ENCODE data around the gene ZCCHC24. TPM values are rescaled to one million over a fixed set of nuclear protein-coding genes. Genes with fewer than 3 reads are reported as not detected.

Gene ZCCHC24
- total RNA-seq, 2 experiments from 2014 or later: 0.77 to 1.00 TPM

- POLR2A ChIA-PET: no interaction called here
Measured at GRCh38 chr10:79387466-79387973, 57.9 kb downstream of the ZCCHC24 start.

DNA sequence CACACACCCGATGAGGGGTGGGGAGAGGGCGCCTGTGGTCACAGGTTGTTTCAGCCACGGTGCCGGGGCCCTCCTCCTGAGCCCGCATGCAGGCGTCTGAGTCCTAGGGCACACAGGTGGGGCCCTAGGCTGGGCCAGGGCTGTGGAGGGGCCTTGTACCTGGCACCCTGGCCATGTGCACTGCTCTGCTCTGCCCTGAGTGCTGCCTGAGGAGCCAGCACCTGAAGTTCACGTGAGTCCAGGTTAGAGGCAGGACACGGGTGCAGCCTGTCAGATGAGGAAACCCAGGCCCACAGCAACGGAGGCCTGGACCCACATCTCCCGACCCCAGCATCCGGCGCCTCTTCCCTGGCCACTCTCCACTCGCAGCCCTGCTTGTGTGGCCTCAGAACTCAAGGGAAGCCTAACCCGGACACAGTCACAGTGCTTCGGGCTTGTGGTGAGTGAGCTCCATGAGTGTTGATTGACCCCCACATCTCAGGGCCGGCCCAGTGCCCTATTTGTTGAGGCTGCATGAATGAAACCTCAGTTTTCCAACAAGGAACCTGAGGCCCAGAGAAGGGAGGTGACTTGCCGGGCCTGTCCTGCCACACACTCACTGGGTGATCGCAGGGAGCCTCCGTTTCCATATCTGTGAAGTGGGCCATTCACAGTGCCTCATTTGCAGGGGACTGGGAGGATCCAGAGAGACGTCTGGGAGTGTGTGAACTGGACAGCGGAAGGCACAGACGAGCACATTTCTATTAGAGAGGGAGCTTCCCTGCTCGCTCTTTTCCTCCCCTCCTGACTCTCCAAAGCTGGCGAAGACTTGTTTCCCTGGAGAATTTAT is 58.6 kb downstream of the ZCCHC24 start:
- H3K27me3 Mint-ChIP-seq: no peaks in the 10 kb centered on the region
- CTCF ChIA-PET: interaction anchor here (2.2 kb wide), 1 partner anchor 13 kb away, joined by 7 read pairs; no protein-coding TSS in a partner anchor
- intact Hi-C loops (cut with micrococcal nuclease): no loop called here

More at GRCh38 chr10:79387466-79387973, 57.9 kb downstream of the ZCCHC24 start:
- Mint-ChIP-seq H3K27me3 (no peaks in the 10 kb centered on the region), H3K9me3 (no peaks in the 10 kb centered on the region), H3K27ac (no peak overlapping the region), H3K4me3 (no peak overlapping the region), H3K36me3 (no peaks in the 10 kb centered on the region), H3K4me1 (ENCODE audit: low read depth) (no peaks in the 10 kb centered on the region)
- peak; percentile 2 for DNase-seq
- intact Hi-C loops (cut with micrococcal nuclease): no loop called here
- CTCF ChIA-PET: interaction anchor here (2.2 kb wide), 1 partner anchor 13 kb away, joined by 7 read pairs; no protein-coding TSS in a partner anchor

DNA sequence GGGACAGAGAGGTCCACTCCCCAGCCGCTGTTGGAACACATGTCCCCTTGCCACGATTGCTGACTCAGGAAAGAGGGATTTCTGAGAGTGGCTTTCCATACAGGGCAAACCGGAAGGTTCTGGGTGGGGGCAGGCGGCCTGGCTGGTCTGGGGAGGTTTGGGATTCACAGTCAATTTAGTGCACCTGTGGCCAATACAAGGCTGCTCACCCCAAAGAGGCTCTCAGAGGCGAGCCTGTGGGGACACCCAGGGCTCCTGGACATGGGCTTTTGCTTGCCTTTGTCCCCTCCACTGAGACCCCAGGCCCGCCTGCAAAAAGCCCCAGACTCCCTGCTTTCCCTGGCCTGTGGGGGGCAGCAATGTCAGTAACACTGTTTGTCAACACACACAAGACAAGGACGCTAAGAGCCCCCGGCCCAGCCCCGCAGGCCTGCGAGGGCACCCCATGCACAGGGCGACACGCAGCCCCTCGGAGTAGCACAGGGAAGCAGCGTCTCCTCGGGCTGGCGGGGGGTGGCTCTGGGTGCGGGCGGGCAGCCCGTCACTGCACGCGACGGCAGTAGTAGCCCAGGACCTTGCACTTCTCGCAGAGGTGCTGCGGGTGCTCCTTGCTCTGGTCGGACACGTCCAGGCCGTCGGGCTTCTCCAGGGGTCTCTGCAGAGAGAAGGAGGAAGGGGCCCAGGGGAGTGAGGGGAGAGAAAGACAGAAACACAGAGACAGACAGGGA is 59.5 kb downstream of the ZCCHC24 start:
- POLR2A ChIA-PET: no interaction called here
- peak; percentile 9 for DNase-seq
- H3K4me3 Mint-ChIP-seq: no peak overlapping the region
- no peak overlapping the region for H3K27ac Mint-ChIP-seq
- no peaks in the 10 kb centered on the region for H3K4me1 Mint-ChIP-seq (ENCODE audit: low read depth)
- CTCF ChIA-PET: no interaction called here
- H3K27me3 Mint-ChIP-seq: no peaks in the 10 kb centered on the region
- no peaks in the 10 kb centered on the region for H3K9me3 Mint-ChIP-seq
- intact Hi-C loops (cut with micrococcal nuclease): no loop called here
- no peaks in the 10 kb centered on the region for H3K36me3 Mint-ChIP-seq

More for the DNA sequence above, 58.6 kb downstream of the ZCCHC24 start:
- Mint-ChIP-seq H3K4me1 (ENCODE audit: low read depth) (no peaks in the 10 kb centered on the region), H3K4me3 (no peak overlapping the region), H3K9me3 (no peaks in the 10 kb centered on the region), H3K36me3 (no peaks in the 10 kb centered on the region), H3K27ac (no peak overlapping the region)
- POLR2A ChIA-PET: no interaction called here
- DNase-seq: peak; percentile 7

DNA sequence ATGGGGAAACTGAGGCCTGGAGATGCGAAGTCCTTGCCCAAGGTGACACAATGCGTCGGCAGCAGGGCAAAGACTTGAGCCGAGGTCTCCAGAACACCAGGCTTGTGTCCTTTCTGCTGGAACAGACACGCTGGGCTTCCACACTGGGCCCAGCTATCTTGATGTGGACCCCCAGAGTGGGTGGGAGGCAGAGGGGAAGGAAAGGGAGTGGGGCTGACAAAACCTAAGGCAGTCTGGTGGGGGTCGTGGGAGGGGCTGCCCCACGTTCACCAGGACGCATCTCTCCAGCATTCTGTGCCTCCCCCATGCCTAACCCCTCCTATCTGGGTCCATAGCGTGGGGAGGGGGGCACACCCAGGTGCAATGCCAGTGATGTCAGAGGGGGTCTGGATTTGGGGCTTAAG is 60.0 kb downstream of the ZCCHC24 start:
- no peak overlapping the region for H3K4me3 Mint-ChIP-seq
- no peaks in the 10 kb centered on the region for H3K4me1 Mint-ChIP-seq (ENCODE audit: low read depth)
- CTCF ChIA-PET: no interaction called here
- no peaks in the 10 kb centered on the region for H3K27me3 Mint-ChIP-seq
- no peak overlapping the region for H3K27ac Mint-ChIP-seq
- intact Hi-C loops (cut with micrococcal nuclease): no loop called here
- DNase-seq: peak; percentile 4
- no peaks in the 10 kb centered on the region for H3K9me3 Mint-ChIP-seq
- POLR2A ChIA-PET: no interaction called here
- H3K36me3 Mint-ChIP-seq: no peaks in the 10 kb centered on the region

- Mint-ChIP-seq H3K4me1 (ENCODE audit: low read depth) (no peaks in the 10 kb centered on the region), H3K9me3 (no peaks in the 10 kb centered on the region), H3K27me3 (no peaks in the 10 kb centered on the region), H3K27ac (no peak overlapping the region), H3K36me3 (no peaks in the 10 kb centered on the region), H3K4me3 (no peak overlapping the region)
- POLR2A ChIA-PET: no interaction called here
- intact Hi-C loops (cut with micrococcal nuclease): no loop called here
- no peak for DNase-seq
- CTCF ChIA-PET: interaction anchor here (2.8 kb wide), 1 partner anchor 11 kb away, joined by 15 read pairs; no protein-coding TSS in a partner anchor
Measured at GRCh38 chr10:79384773-79385391, 60.5 kb downstream of the ZCCHC24 start.

GRCh38 chr10:79383974-79384606 is 61.3 kb downstream of the ZCCHC24 start:
- H3K36me3 Mint-ChIP-seq: no peaks in the 10 kb centered on the region
- peak; percentile 6 for DNase-seq

DNA sequence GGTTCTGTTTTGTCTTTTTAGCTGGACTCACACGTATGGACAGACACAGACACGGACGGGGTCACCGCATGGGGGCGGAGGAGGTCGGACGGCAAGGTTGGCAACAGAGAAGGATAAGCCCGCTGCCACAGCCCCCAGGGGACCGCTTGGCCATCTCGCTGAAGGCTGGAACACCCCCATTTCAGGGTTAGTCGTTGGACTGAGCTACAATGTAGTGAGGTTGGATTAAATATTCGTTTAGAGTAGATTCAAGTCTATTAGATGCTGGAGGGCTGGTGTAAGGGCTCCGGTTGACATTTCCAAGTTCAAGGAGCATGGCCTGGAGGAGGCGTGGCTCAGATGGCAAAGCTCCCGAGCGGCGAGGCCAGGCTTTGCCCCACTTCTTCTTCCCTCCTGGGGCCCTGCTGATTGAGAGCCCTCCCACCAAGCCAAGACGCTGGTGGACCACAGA is 62.9 kb downstream of the ZCCHC24 start:
- Mint-ChIP-seq H3K36me3 (no peaks in the 10 kb centered on the region), H3K27me3 (no peaks in the 10 kb centered on the region), H3K9me3 (no peaks in the 10 kb centered on the region), H3K4me3 (no peak overlapping the region), H3K27ac (no peak overlapping the region), H3K4me1 (ENCODE audit: low read depth) (no peaks in the 10 kb centered on the region)
- intact Hi-C loops (cut with micrococcal nuclease): no loop called here
- ChIA-PET CTCF (interaction anchor here (1.2 to 2.8 kb wide), 4 partner anchors 8 to 87 kb away, joined by 3 to 15 read pairs (median 5); no protein-coding TSS in a partner anchor), POLR2A (no interaction called here)
- DNase-seq: peak; percentile 4

More at GRCh38 chr10:79383974-79384606, 61.3 kb downstream of the ZCCHC24 start:
- Mint-ChIP-seq H3K27me3 (no peaks in the 10 kb centered on the region), H3K9me3 (no peaks in the 10 kb centered on the region), H3K27ac (no peak overlapping the region), H3K4me3 (no peak overlapping the region), H3K4me1 (ENCODE audit: low read depth) (no peaks in the 10 kb centered on the region)
- ChIA-PET CTCF (interaction anchor here (2.2 to 2.8 kb wide), 2 partner anchors 10 to 84 kb away, joined by 6 to 15 read pairs; no protein-coding TSS in a partner anchor), POLR2A (no interaction called here)
- intact Hi-C loops (cut with micrococcal nuclease): no loop called here

DNA sequence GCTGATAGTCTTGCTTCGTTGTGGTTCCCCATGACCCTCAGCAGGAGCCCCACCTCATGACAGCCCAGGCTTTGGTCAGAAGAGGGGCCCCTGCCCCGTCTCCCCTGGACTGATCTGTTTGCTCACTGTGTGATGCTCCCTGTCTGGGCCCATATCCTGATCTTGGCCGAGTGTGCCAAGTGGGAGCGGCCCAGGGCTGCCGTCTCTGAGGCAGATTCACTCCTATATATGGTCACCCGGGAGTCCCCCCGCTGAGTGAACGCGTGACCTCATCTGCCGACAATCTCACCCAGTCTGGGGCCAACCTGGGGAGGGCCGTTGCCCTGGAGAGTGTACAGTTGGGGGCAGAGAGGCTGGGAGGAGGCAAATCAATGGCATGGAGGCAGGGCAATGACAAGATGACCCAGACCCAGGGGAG is 63.6 kb downstream of the ZCCHC24 start:
- H3K4me1 Mint-ChIP-seq (ENCODE audit: low read depth): no peaks in the 10 kb centered on the region
- no peaks in the 10 kb centered on the region for H3K27me3 Mint-ChIP-seq
- intact Hi-C loops (cut with micrococcal nuclease): no loop called here
- no peak overlapping the region for H3K27ac Mint-ChIP-seq
- H3K36me3 Mint-ChIP-seq: no peaks in the 10 kb centered on the region
- H3K4me3 Mint-ChIP-seq: no peak overlapping the region
- DNase-seq: peak; percentile 4
- CTCF ChIA-PET: no interaction called here
- POLR2A ChIA-PET: no interaction called here
- H3K9me3 Mint-ChIP-seq: no peaks in the 10 kb centered on the region

DNA sequence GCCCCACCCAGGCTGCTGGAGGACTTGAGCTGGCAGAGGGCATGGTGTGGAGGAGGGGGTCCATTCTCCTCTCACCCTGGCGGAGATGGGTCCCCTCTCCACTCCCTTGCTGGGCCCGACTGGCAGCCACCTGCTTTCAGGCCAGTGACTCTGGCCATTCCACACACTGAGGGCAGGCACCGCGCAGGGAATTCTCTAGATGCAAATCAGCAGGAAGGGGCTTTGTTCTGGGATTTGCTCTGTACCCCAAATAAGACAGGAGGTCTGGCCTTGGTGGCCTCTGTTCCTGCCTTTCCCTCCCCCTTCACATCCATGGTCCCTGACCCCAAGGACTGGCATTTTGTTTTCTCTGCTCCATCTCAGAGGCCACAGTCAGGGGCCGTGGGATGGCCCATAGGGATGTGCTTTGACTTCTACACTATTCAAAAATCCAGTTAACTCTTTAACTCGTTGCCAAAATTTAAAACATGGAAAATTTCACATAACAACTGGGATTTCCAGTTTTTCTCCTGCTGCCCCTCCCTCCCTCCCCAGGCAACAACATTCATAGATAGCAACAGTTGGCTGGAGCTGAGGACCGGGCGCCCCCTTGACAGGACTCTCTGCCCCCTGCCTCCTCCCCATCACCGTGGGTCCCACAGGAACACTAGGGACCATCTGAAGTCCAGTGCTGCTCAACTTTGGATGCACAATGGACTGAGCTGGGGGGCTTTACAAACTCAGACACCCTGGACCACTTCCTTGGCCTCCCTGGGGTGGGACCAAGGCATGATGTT is 64.3 kb downstream of the ZCCHC24 start:
- Mint-ChIP-seq H3K4me3 (no peak overlapping the region), H3K9me3 (no peaks in the 10 kb centered on the region), H3K4me1 (ENCODE audit: low read depth) (no peaks in the 10 kb centered on the region), H3K36me3 (no peaks in the 10 kb centered on the region), H3K27ac (no peak overlapping the region), H3K27me3 (no peaks in the 10 kb centered on the region)
- CTCF ChIA-PET: no interaction called here
- intact Hi-C loops (cut with micrococcal nuclease): no loop called here
- POLR2A ChIA-PET: no interaction called here
- peak; percentile 3 for DNase-seq

DNA sequence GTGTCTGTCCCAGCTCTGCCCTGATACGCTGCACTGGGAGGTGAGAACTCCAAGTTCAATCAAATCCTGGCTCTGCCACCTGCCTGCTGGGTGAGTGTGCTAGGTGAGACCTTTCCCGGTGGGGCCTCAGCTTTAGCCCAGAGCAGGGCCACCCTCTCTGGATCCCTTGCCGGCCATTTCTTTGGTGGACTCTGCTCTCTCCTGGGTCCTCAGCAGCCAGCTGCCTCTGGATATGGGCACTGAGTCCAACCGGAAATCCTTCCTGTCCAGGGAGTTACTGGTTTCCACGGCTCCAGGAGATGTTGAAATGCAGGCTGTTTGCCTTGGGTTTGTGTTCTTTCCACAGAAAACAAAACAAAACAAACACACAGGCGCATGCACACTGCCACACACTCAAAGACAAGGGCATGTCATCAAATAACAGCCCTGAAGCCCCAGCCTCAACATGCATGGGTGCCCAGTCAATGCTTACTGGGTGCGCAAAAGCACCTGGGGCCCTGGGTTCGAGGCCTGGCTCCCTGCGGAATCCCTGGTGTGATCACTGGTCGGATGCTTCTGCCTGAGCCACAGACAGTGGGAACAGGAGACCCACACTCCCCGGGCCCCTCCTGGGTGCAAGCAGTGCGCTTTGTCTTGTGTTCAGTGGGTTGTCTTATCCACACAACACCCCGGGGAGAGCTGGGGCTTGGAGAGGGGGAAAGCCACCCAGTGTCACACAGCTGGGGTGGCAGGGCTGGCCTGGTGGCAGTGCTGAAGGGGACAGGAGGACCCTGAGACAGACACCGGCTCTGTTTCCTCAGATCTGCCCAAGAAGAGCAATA is 65.1 kb downstream of the ZCCHC24 start:
- Mint-ChIP-seq H3K36me3 (no peaks in the 10 kb centered on the region), H3K9me3 (no peaks in the 10 kb centered on the region), H3K4me1 (ENCODE audit: low read depth) (no peaks in the 10 kb centered on the region), H3K27me3 (no peaks in the 10 kb centered on the region), H3K27ac (no peak overlapping the region), H3K4me3 (no peak overlapping the region)
- peak; percentile 4 for DNase-seq
- ChIA-PET CTCF (no interaction called here), POLR2A (no interaction called here)
- intact Hi-C loops (cut with micrococcal nuclease): no loop called here
